GM12874 (cell line): ENCODE results near the gene PHLPP1.

Experiments used
- TF ChIP-seq, protein P1 (sequence below): IDR thresholded peaks from 2 replicates; pipeline ENCODE4 v1.5.1; 2011; ENCODE audit warnings: low read depth, mild to moderate bottlenecking, control low read depth, low read length, moderate library complexity; ENCODE audit not compliant: insufficient read depth

Gene PHLPP1

DNA sequence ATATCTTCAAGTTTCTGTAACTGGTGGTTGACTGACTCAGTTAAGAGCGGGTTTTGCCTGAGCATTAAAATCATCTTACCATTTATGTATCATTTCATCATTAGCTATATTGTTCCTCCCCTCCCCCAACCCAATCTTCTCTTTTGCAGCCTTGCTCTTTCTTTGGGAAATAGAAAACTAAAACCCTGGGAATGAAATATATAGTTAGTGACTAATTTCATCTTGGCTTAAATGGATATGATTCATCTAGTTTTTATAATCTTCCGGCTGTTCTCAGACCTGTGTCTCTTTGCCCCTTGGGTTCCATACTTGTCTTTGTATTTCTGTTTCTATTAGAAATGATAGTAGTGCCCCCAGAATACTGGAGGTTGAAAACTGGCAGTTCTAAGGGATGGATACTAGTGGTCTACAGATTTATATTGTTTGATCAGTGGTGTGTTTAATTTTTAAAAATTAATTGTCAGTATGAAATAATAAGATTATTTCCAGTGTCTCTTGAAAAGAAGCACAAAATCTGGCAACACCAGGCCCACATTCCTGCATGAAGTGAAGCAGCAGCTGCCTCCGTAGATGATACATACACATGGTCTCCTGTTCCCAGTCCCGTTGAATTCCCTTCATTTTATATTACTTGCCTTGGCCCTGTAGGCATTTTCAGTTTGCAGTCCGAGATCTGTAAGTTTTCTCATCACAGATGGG is 44.5 kb downstream of the PHLPP1 start:
- TF ChIP-seq, protein P1, sequence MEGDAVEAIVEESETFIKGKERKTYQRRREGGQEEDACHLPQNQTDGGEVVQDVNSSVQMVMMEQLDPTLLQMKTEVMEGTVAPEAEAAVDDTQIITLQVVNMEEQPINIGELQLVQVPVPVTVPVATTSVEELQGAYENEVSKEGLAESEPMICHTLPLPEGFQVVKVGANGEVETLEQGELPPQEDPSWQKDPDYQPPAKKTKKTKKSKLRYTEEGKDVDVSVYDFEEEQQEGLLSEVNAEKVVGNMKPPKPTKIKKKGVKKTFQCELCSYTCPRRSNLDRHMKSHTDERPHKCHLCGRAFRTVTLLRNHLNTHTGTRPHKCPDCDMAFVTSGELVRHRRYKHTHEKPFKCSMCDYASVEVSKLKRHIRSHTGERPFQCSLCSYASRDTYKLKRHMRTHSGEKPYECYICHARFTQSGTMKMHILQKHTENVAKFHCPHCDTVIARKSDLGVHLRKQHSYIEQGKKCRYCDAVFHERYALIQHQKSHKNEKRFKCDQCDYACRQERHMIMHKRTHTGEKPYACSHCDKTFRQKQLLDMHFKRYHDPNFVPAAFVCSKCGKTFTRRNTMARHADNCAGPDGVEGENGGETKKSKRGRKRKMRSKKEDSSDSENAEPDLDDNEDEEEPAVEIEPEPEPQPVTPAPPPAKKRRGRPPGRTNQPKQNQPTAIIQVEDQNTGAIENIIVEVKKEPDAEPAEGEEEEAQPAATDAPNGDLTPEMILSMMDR, result no peak

DNA sequence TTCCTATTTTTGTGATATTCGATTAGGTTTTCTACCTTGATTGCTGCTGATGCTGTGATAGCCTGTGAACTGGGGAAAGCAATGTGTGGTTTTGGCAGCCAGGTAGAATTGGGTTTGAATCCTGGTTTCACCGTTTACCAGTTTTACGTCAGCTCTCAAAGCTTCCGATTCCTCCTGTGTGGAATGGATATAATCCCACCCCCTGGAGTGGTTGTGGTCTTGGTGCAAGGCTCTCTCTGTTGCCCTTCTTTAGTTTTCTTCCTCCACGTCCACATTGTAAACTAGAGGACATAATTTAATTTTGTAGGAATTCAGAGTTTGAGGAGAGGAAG is 45.0 kb downstream of the PHLPP1 start:
- TF ChIP-seq, protein P1, result no peak

DNA sequence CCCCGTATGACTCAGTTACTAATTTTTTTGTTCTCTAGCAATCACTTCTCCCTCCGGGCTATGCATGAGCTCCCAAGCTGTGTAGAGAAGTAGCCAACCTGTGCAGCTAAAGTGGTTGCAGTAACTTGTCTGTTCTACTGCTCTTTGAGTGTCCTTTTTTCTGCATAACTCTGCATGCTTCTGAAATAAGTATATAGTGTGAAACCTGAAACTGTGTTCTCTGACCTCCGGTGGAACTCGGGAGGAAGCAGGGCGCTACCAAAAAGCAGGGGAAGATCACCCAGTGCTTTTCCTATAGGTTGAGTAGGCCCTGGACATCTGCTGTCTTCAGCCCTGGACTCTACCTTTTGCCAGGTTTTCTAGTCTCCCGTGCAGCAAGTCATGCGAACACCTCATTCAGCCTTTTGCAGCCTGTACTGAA is 47.8 kb downstream of the PHLPP1 start:
- TF ChIP-seq, protein P1, result no peak

DNA sequence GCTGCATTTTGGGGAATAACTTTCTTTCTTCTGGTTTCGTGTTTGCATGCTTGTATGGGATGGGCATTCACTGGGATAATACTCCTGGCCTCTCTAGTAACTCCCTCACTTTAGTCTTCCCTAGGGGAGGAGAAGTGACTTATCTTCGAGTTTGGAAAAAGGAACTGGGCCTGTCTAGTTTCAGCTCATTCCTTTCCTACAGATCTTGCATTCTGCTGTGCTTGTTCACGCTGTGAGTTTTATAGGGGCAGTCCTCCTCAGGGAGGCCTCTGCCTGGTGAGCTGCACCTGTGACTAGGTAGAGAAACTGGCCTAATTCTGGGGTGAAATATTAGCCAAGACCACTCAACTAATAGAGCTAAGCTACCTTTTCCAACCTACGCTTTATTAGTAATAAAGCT is 50.9 kb downstream of the PHLPP1 start:
- TF ChIP-seq, protein P1, result no peak

DNA sequence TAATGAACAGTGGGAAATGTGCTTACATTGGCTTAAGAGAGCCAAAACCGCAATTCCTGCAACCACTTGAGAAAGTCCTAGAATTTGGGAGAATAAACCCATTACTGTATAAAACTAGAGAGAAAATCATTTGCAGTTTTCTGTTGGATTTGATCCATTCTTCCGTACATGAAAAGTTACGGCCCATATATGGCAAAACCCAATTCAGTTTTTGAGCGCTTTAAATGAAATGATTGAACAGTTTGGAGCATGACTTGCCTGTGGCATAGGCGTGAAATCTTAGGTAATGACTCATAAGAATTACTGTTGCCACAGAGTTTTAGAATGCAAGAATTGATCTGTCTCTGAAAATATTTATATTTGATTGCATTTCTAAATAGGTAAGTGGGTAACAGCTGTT is 52.0 kb downstream of the PHLPP1 start:
- TF ChIP-seq, protein P1, result no peak

DNA sequence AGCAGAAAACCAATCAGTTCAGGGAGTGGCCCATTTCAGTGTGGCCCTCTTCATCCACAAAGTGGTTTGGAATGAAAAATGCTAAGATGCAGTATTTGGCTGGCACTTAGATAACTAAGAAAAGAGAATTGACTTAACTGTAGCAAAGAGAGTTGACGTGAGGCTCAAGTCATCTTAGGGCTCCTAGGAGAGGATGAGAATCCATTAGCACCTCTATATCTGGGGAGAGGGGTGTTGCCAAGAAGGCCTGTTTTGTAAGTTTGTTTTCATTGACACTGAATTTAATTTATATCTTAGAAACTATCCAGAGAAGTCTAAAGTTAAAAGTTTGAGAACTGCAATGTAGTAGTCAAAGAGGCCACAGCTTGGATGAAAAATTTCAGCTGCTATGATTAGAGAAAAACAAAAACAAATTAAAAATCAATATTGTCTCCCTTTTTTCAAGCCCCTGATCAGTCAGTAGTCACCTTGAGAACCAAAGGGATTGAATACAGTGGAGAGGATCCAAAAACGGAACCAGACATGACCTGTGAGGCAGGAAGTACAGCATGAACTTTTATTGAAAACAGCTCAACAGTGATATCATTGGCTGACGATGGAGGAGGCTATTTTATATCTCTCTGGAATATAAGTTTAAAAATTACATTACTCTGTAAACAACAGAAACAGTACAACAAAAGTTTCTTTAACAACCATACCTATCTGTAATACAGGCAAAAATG is 52.7 kb downstream of the PHLPP1 start:
- TF ChIP-seq, protein P1, result no peak

DNA sequence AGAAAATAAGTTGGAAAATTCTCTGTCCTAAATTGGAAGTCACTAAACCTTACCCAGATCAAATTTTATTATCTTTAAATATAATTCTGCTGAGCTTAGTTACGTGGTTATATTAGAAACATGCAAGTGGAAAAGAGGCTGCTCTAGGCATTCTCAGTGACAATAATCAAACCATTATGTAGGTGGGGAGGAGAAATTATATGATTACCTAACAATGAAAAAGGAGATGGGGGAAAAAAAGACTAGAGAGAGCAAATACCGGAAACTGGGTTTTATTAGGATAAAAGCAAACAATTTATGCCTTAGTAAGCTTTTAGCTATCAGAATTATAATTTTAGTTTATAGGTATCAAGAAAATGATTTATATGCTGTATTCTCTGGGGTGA is 53.2 kb downstream of the PHLPP1 start:
- TF ChIP-seq, protein P1, result no peak
